Measurements from ENCODE around the gene TBX3. TPM values are rescaled to one million over a fixed set of nuclear protein-coding genes. Genes with fewer than 3 reads are reported as not detected.

TBX3 gene
- total RNA-seq, 3 donors from 2014 or later: 8.1 to 13.9 (median 10.8) TPM

DNA sequence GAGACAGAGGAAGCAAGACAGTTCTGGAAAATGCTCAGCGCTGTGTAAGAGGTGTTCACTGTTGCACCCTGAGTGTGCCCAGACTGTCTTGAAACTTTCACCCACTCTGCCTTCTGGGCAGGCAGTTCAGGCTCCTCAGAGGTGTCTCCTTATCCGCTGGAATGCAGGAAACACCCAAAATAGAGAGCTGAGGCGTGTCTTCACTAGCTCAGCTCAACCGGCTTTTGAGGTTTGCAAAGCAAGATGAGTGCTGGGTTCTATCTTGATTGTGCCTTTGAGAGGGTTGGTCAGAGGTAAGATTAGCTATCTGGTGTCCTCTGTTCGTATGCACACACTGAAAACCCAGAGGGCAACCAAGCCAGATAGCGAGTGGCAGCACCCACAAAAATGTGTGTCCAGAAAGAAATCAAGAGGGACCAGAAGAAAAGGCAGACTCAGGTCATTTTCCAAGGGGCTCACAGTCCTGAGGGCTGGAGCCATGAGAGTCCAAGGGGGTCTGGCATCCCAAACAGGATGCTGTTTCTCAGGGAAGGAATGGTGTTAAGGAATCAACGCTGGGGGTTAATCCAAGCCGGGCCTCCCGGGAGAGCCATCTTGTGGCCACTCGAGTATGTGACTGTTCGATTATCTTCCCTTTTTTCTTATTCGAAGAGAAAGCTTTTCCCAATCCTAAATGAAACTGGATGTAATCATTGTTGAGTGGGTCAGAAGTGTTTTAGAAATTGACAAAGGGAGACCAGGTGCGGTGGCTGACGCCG is 47.1 kb downstream of the TBX3 start:
- Histone ChIP-seq H3K4me1 (ENCODE audit: low read depth) (no peaks in the 10 kb centered on the region), H3K9me3 (no peaks in the 10 kb centered on the region), H3K4me3 (no peak overlapping the region), H3K36me3 (ENCODE audit: low read depth) (no peaks in the 10 kb centered on the region)
- DNase-seq (peak in 1 of 3 donors; percentile 27), ATAC-seq (no peak)
- TF ChIP-seq, protein P1, sequence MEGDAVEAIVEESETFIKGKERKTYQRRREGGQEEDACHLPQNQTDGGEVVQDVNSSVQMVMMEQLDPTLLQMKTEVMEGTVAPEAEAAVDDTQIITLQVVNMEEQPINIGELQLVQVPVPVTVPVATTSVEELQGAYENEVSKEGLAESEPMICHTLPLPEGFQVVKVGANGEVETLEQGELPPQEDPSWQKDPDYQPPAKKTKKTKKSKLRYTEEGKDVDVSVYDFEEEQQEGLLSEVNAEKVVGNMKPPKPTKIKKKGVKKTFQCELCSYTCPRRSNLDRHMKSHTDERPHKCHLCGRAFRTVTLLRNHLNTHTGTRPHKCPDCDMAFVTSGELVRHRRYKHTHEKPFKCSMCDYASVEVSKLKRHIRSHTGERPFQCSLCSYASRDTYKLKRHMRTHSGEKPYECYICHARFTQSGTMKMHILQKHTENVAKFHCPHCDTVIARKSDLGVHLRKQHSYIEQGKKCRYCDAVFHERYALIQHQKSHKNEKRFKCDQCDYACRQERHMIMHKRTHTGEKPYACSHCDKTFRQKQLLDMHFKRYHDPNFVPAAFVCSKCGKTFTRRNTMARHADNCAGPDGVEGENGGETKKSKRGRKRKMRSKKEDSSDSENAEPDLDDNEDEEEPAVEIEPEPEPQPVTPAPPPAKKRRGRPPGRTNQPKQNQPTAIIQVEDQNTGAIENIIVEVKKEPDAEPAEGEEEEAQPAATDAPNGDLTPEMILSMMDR (IDR thresholded peaks at IDR 0.05): no peak
- intact Hi-C loops (cut with DNase I, micrococcal nuclease): no loop called here

DNA sequence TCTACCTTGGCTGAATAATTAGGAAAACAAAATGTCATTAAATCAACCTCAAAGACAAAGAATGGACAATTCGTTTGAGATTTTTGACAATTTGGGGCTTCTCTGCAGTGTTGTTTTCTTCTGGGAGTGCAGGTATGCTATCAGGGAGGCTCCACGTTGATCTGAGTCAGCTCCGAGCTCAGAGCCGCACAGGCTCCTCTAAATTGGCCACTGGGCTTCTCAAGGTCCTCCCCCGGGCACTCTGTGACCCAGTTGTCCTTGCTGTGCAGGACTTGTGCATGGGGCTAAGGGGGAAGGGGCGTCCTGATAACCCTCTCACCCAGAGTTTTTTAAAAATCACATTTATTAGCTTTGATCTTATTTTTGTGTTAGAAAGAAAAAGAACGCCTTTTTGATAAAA is 52.7 kb downstream of the TBX3 start:
- H3K4me1 ChIP-seq (ENCODE audit: low read depth): no peaks in the 10 kb centered on the region
- DNase-seq (no peak), ATAC-seq (no peak)
- intact Hi-C loops (cut with DNase I, micrococcal nuclease): no loop called here
- TF ChIP-seq, protein P1 (IDR thresholded peaks at IDR 0.05): no peak
- no peak overlapping the region for H3K4me3 ChIP-seq
- no peaks in the 10 kb centered on the region for H3K9me3 ChIP-seq
- no peaks in the 10 kb centered on the region for H3K36me3 ChIP-seq (ENCODE audit: low read depth)

DNA sequence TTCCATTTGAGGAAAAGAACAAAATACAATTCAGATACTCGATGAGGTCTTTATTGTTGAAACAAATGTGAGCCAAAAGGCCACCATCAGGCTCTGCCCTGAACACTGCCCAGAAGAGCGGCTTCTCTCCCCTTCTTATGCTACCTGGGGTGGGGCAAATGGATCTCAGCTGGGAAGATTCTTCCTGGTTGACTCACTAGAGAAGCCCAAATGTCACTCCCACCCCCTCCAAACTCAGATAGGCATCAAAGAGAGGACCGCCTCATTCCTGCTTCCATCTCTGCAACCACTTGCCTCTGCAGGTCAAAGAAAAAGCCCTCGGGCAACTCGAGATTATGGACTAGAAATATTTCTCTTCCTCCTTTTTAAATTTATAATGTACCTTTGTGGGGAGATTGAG is 55.8 kb downstream of the TBX3 start:
- H3K36me3 ChIP-seq (ENCODE audit: low read depth): no peaks in the 10 kb centered on the region
- DNase-seq: no peak
- no peaks in the 10 kb centered on the region for H3K4me1 ChIP-seq (ENCODE audit: low read depth)
- TF ChIP-seq, protein P1 (IDR thresholded peaks at IDR 0.05): no peak
- H3K4me3 ChIP-seq: no peak overlapping the region
- intact Hi-C loops (cut with DNase I, micrococcal nuclease): no loop called here
- no peak for ATAC-seq
- H3K9me3 ChIP-seq: no peaks in the 10 kb centered on the region

DNA sequence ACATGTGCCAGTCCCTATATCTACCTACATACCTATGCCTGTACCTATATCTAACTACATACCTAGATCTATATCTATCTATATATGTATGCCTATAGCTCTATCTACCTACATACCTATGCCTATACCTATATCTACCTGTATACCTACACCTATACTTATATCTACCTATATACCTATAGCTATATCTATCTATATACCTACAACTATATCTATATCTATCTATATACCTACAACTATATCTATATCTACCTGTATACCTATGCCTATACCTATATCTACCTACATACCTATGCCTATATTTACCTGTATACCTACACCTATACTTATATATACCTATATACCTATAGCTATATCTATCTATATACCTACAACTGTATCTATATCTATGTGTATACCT is 56.6 kb downstream of the TBX3 start:
- Histone ChIP-seq H3K36me3 (ENCODE audit: low read depth) (no peaks in the 10 kb centered on the region), H3K4me3 (no peak overlapping the region), H3K4me1 (ENCODE audit: low read depth) (no peaks in the 10 kb centered on the region), H3K9me3 (no peaks in the 10 kb centered on the region)
- intact Hi-C loops (cut with DNase I, micrococcal nuclease): no loop called here
- ATAC-seq (no peak), DNase-seq (no peak)
- TF ChIP-seq, protein P1 (IDR thresholded peaks at IDR 0.05): no peak

DNA sequence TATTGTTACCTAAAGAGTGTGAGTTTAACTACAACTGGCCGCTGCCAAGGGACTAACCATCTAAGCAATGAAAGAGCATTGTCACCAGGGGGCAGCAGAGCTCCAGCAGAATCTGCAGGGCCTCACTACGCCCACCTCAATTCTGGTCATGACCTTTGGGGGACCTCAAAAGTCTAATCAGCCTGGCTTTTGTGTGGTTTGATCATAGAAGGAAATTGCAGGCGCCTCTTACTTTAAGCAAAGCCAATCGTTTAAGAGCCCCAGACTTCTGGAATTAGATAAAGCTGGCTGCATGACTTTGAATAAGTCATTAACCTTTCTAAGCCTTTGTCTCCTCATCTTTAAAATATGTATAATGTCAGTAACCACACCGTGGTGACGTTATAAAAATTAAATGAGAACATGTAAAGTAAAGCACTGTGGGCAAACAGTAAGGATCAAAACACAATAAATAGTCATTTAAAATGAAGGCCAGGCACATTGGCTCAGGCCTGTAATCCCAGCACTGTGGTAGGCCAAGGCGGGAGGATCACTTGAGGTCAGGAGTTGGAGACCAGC is 58.6 kb downstream of the TBX3 start:
- peak in 2 of 3 donors; percentile 33 to 58 for DNase-seq
- peak; percentile 37 for ATAC-seq
- TF ChIP-seq, protein P1 (IDR thresholded peaks at IDR 0.05): peak; percentile 25
- Histone ChIP-seq H3K36me3 (ENCODE audit: low read depth) (no peaks in the 10 kb centered on the region), H3K9me3 (no peaks in the 10 kb centered on the region), H3K4me3 (no peak overlapping the region), H3K4me1 (ENCODE audit: low read depth) (no peaks in the 10 kb centered on the region)
- intact Hi-C loops (cut with DNase I, micrococcal nuclease): no loop called here

All from mucosa of descending colon (tissue), 3 donors.